Panc1 (cell line): ENCODE data around the gene SPINK1.

Source experiments
- CTCF ChIP-seq: fragments of 450-650 bp; IDR thresholded peaks from 2 replicates; pipeline ENCODE4 v1.5.1; 2017; ENCODE audit warnings: mild to moderate bottlenecking
- POLR2AphosphoS5 ChIP-seq: IDR thresholded peaks from 2 replicates; pipeline ENCODE4 v1.6.1; 2012; ENCODE audit warnings: mild to moderate bottlenecking, low read depth, low read length, moderate library complexity
- TCF7L2 ChIP-seq: IDR thresholded peaks from 2 replicates; pipeline ENCODE4 v1.6.1; 2011; ENCODE audit warnings: mild to moderate bottlenecking, low read depth, low read length, inconsistent platforms
- TF ChIP-seq, protein P1 (sequence below), 2 experiments: IDR thresholded peaks; 2 replicates each; pipeline ENCODE4 v1.6.1; 2011 to 2012; ENCODE audit warnings: low read depth in 2 of 2, control low read depth in 1 of 2, low read length in 1 of 2, mild to moderate bottlenecking in 1 of 2, moderate library complexity in 1 of 2; ENCODE audit not compliant: insufficient read depth in 1 of 2

DNA sequence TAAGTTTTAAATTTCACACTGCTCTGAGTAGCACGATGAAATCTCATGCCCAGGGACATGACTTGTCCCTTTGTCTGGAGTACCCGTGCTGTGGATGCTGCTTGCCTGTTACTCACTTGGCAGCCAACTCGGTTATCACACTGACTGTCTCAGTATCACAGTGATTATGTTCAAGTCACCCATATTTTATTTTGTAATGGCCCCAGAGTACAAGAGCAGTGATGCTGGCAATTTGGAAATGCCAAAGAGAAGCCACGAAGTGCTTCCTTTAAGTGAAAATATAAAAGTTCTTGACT is 24.3 kb upstream of the SPINK1 start:
- TF ChIP-seq CTCF = no peak
- TF ChIP-seq POLR2AphosphoS5 = no peak
- TF ChIP-seq TCF7L2 = no peak
- TF ChIP-seq, protein P1, sequence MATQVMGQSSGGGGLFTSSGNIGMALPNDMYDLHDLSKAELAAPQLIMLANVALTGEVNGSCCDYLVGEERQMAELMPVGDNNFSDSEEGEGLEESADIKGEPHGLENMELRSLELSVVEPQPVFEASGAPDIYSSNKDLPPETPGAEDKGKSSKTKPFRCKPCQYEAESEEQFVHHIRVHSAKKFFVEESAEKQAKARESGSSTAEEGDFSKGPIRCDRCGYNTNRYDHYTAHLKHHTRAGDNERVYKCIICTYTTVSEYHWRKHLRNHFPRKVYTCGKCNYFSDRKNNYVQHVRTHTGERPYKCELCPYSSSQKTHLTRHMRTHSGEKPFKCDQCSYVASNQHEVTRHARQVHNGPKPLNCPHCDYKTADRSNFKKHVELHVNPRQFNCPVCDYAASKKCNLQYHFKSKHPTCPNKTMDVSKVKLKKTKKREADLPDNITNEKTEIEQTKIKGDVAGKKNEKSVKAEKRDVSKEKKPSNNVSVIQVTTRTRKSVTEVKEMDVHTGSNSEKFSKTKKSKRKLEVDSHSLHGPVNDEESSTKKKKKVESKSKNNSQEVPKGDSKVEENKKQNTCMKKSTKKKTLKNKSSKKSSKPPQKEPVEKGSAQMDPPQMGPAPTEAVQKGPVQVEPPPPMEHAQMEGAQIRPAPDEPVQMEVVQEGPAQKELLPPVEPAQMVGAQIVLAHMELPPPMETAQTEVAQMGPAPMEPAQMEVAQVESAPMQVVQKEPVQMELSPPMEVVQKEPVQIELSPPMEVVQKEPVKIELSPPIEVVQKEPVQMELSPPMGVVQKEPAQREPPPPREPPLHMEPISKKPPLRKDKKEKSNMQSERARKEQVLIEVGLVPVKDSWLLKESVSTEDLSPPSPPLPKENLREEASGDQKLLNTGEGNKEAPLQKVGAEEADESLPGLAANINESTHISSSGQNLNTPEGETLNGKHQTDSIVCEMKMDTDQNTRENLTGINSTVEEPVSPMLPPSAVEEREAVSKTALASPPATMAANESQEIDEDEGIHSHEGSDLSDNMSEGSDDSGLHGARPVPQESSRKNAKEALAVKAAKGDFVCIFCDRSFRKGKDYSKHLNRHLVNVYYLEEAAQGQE (IDR thresholded peaks at IDR 0.05; ENCODE audit: insufficient read depth in 1 of 2, low read depth in 2 of 2, low read length in 1 of 2) = no peak
